Measurements from ENCODE around the gene CAMK1D. TPM values are rescaled to one million over a fixed set of nuclear protein-coding genes. Genes with fewer than 3 reads are reported as not detected.
"Not testable (repeated sequence)": the region's sequence is repeated elsewhere in the genome, so short reads cannot be mapped to it uniquely, and the experiment has no call there.

Gene CAMK1D
- polyA plus RNA-seq, 12 donors: 1.6 to 16.1 (median 3.5) TPM; not detected in 1

- DNase-seq: no peak
Observed at GRCh38 chr10:12791728-12792127, 442.4 kb downstream of the CAMK1D start.

GRCh38 chr10:12792889-12793556 lies 443.7 kb downstream of the CAMK1D start:
- no peak for DNase-seq

- peak; percentile 35 for DNase-seq
Observed at GRCh38 chr10:12795315-12796110, 446.2 kb downstream of the CAMK1D start.

- DNase-seq: peak; percentile 37
Observed at GRCh38 chr10:12796401-12797160, 447.2 kb downstream of the CAMK1D start.

- DNase-seq: no peak
Observed at GRCh38 chr10:12797471-12798262, 448.3 kb downstream of the CAMK1D start.

- DNase-seq: no peak
Observed at GRCh38 chr10:12799144-12799543, 449.8 kb downstream of the CAMK1D start.

GRCh38 chr10:12799714-12800113 lies 450.4 kb downstream of the CAMK1D start:
- DNase-seq: no peak

- no peak for DNase-seq
Observed at GRCh38 chr10:12800302-12800701, 451.0 kb downstream of the CAMK1D start.

- DNase-seq: no peak
Observed at GRCh38 chr10:12801214-12802087, 452.1 kb downstream of the CAMK1D start.

- no peak for DNase-seq
Observed at GRCh38 chr10:12803776-12804175, 454.4 kb downstream of the CAMK1D start.

GRCh38 chr10:12806228-12807095 lies 457.1 kb downstream of the CAMK1D start:
- no peak for DNase-seq

GRCh38 chr10:12807096-12807755 lies 457.9 kb downstream of the CAMK1D start:
- no peak for DNase-seq

- no peak for DNase-seq
Observed at GRCh38 chr10:12808014-12808613, 458.8 kb downstream of the CAMK1D start.

GRCh38 chr10:12810046-12810445 lies 460.7 kb downstream of the CAMK1D start:
- DNase-seq: not testable (repeated sequence)

GRCh38 chr10:12811826-12812225 lies 462.5 kb downstream of the CAMK1D start:
- DNase-seq: no peak

GRCh38 chr10:12812571-12812970 lies 463.2 kb downstream of the CAMK1D start:
- DNase-seq: no peak

- no peak for DNase-seq
Observed at GRCh38 chr10:12814166-12814565, 464.8 kb downstream of the CAMK1D start.

GRCh38 chr10:12819071-12819470 lies 469.7 kb downstream of the CAMK1D start:
- DNase-seq: no peak

GRCh38 chr10:12819656-12820055 lies 470.3 kb downstream of the CAMK1D start:
- DNase-seq: no peak
